ENCODE measurements around the gene SETBP1. TPM values are rescaled to one million over a fixed set of nuclear protein-coding genes. Genes with fewer than 3 reads are reported as not detected.

Gene SETBP1
- total RNA-seq, 2 donors from 2014 or later: 17.3 to 20.1 TPM

DNA sequence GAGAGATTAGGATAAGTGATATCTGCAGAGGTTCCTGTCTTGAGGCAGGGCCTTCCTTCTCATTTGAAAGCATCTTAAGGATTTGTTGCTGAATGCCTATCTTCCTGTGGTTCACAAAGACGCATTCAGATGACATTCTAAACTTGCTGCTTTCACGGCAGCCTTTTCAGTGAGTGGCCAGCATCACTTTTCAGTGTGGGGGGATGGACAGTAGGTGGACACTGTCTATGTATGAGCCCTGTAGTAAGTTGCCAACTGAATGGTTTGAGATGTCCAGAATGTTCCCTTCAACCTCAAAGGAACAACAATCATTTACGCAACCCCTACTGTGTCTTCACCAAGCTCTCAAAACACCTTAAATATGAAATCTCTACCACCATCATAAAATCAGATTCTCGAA, 46.6 kb downstream of the SETBP1 start:
- WGBS, 2 experiments (ENCODE audit: insufficient coverage in 1 of 2, insufficient read length in 1 of 2): 73% methylated on average over 3 to 4 of the region's 4 CpGs
- Mint-ChIP-seq H3K4me3 (peak overlapping the region; percentile 7), H3K4me1 (peaks cover 91% of the 10 kb centered on the region), H3K27me3 (ENCODE audit: insufficient read depth) (no peaks in the 10 kb centered on the region), H3K36me3 (ENCODE audit: low read depth) (no peaks in the 10 kb centered on the region), H3K9me3 (no peaks in the 10 kb centered on the region), H3K27ac (peak overlapping the region; percentile 23)
- Histone ChIP-seq H3K27me3 (ENCODE audit: control insufficient read depth, insufficient read depth, low read length, poor library complexity, severe bottlenecking) (no peaks in the 10 kb centered on the region), H3K27ac (ENCODE audit: low read depth, low read length) (no peak overlapping the region), H3K4me1 (ENCODE audit: control insufficient read depth, insufficient read depth, low read length) (peaks cover 51% of the 10 kb centered on the region), H3K36me3 (ENCODE audit: control insufficient read depth, insufficient read depth, low read length) (no peaks in the 10 kb centered on the region), H3K4me3 (ENCODE audit: low read length) (peak overlapping the region; percentile 1), H3K9me3 (ENCODE audit: control insufficient read depth, low read length) (no peaks in the 10 kb centered on the region), H3K9ac (ENCODE audit: extremely low read depth, low read length, poor library complexity, severe bottlenecking) (no peak overlapping the region)
- DNase-seq: no peak
- TF ChIP-seq, protein P1, sequence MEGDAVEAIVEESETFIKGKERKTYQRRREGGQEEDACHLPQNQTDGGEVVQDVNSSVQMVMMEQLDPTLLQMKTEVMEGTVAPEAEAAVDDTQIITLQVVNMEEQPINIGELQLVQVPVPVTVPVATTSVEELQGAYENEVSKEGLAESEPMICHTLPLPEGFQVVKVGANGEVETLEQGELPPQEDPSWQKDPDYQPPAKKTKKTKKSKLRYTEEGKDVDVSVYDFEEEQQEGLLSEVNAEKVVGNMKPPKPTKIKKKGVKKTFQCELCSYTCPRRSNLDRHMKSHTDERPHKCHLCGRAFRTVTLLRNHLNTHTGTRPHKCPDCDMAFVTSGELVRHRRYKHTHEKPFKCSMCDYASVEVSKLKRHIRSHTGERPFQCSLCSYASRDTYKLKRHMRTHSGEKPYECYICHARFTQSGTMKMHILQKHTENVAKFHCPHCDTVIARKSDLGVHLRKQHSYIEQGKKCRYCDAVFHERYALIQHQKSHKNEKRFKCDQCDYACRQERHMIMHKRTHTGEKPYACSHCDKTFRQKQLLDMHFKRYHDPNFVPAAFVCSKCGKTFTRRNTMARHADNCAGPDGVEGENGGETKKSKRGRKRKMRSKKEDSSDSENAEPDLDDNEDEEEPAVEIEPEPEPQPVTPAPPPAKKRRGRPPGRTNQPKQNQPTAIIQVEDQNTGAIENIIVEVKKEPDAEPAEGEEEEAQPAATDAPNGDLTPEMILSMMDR (conservative IDR thresholded peaks at IDR 0.05): no peak

DNA sequence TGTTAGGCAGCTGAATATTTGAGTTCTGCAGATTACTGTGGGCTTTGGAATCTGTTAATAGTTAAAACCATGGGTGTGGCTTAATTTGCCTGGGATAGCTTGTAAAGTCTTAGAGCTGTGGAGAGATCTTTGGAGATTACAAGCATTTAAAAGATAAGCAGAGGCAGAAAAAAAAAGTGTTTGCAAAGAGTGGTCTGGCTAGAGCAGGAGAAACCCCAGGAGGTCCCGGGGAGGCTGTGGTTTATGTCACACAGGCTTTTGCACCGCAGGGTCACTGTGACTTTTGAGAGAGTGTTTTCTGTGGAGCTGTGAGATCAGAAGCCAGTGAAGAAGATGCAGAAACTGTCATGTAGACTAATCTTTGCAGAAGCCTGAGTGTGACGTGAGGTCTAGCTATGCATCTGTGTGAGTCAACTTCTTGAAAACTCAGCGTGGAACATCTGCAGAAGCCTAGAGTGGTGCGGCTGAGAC, 49.0 kb downstream of the SETBP1 start:
- no peaks in the 10 kb centered on the region for H3K27me3 Mint-ChIP-seq (ENCODE audit: insufficient read depth)
- TF ChIP-seq, protein P1 (conservative IDR thresholded peaks at IDR 0.05): no peak
- no peak overlapping the region for H3K4me3 Mint-ChIP-seq

DNA sequence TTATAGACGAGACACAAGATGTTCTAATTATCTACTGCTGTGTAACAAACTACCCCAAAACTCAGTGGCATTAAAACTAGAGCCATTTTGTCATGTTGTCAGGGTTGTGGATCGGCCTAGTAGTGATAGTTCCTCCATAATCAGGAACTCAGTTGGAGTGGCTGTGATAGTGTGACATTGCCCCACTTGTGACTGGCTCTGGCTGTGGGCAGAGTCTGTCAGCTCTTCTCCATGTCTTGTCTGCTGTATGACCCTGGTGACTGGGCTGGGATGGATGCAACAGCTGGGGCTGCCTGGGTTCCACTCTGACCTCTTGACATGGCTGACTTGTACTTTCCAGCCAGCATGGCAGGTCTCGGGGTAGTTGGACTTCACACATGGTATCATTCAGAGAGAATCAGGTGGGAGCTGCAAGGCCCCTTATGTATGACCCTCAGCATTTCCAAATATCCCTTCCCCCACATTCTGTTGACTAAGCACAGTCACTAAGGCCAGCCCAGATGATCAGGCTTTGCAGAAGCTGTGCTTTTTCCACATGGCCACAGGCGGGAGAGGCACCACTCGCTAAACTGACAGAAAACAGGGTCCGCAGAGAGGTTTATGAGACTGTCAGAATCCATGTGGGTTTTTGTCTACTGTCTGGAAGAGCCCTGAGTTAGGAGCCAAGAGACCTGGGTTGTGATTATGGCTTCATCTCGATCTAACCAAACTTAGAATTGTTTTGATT, 50.3 kb downstream of the SETBP1 start:
- H3K4me3 Mint-ChIP-seq: no peak overlapping the region
- TF ChIP-seq, protein P1 (conservative IDR thresholded peaks at IDR 0.05): no peak

More for the DNA sequence above, 49.0 kb downstream of the SETBP1 start:
- Histone ChIP-seq H3K27me3 (ENCODE audit: control insufficient read depth, insufficient read depth, low read length, poor library complexity, severe bottlenecking) (no peaks in the 10 kb centered on the region), H3K27ac (ENCODE audit: low read depth, low read length) (no peak overlapping the region), H3K4me1 (ENCODE audit: control insufficient read depth, insufficient read depth, low read length) (peaks cover 42% of the 10 kb centered on the region), H3K9me3 (ENCODE audit: control insufficient read depth, low read length) (no peaks in the 10 kb centered on the region), H3K9ac (ENCODE audit: extremely low read depth, low read length, poor library complexity, severe bottlenecking) (no peak overlapping the region), H3K36me3 (ENCODE audit: control insufficient read depth, insufficient read depth, low read length) (no peaks in the 10 kb centered on the region), H3K4me3 (ENCODE audit: low read length) (peak overlapping the region; percentile 2)
- H3K4me1 Mint-ChIP-seq: peaks cover 89% of the 10 kb centered on the region
- H3K36me3 Mint-ChIP-seq (ENCODE audit: low read depth): no peaks in the 10 kb centered on the region
- 79 to 88% methylated on average over 2 to 5 of the region's 5 CpGs for WGBS, 2 experiments (ENCODE audit: insufficient coverage in 1 of 2, insufficient read length in 1 of 2)
- DNase-seq: peak; percentile 75
- no peaks in the 10 kb centered on the region for H3K9me3 Mint-ChIP-seq
- H3K27ac Mint-ChIP-seq: peak overlapping the region; percentile 23

More for the DNA sequence above, 50.3 kb downstream of the SETBP1 start:
- Mint-ChIP-seq H3K4me1 (peaks cover 76% of the 10 kb centered on the region), H3K9me3 (no peaks in the 10 kb centered on the region), H3K27me3 (ENCODE audit: insufficient read depth) (no peaks in the 10 kb centered on the region), H3K36me3 (ENCODE audit: low read depth) (no peaks in the 10 kb centered on the region), H3K27ac (no peak overlapping the region)
- Histone ChIP-seq H3K36me3 (ENCODE audit: control insufficient read depth, insufficient read depth, low read length) (no peaks in the 10 kb centered on the region), H3K4me3 (ENCODE audit: low read length) (peak overlapping the region; percentile 2), H3K27me3 (ENCODE audit: control insufficient read depth, insufficient read depth, low read length, poor library complexity, severe bottlenecking) (no peaks in the 10 kb centered on the region), H3K4me1 (ENCODE audit: control insufficient read depth, insufficient read depth, low read length) (peaks cover 39% of the 10 kb centered on the region), H3K9me3 (ENCODE audit: control insufficient read depth, low read length) (no peaks in the 10 kb centered on the region), H3K27ac (ENCODE audit: low read depth, low read length) (no peak overlapping the region), H3K9ac (ENCODE audit: extremely low read depth, low read length, poor library complexity, severe bottlenecking) (no peak overlapping the region)
- DNase-seq: no peak
- WGBS, 2 experiments (ENCODE audit: insufficient coverage in 1 of 2, insufficient read length in 1 of 2): 90 to 96% methylated on average over 5 to 7 of the region's 7 CpGs

Data from endodermal cell (in vitro differentiated cells).